HG03439 (cell line): ENCODE results near the gene CA6.
"Not testable (repeated sequence)": the region's sequence is repeated elsewhere in the genome, so short reads cannot be mapped to it uniquely, and the experiment has no call there.

Source experiments
- ATAC-seq: cut with Tn5 transposase; IDR thresholded peaks from one replicate; pipeline ENCODE4 v1.9.1; 2021; ENCODE audit warnings: mild to moderate bottlenecking, moderate library complexity; ENCODE audit not compliant: unreplicated experiment

The CA6 gene

GRCh38 chr1:8926707-8927694, 18.7 kb upstream of the CA6 start:
- no peak for ATAC-seq

- no peak for ATAC-seq
Measured at GRCh38 chr1:8930116-8930515, 15.6 kb upstream of the CA6 start.

GRCh38 chr1:8937051-8937450, 8.6 kb upstream of the CA6 start:
- ATAC-seq: not testable (repeated sequence)

GRCh38 chr1:8937701-8938100, 8.0 kb upstream of the CA6 start:
- no peak for ATAC-seq

GRCh38 chr1:8938232-8938999, 7.3 kb upstream of the CA6 start:
- no peak for ATAC-seq

- ATAC-seq: no peak
Measured at GRCh38 chr1:8939000-8939265, 6.7 kb upstream of the CA6 start.

- ATAC-seq: no peak
Measured at GRCh38 chr1:8939362-8939995, 6.2 kb upstream of the CA6 start.

- no peak for ATAC-seq
Measured at GRCh38 chr1:8941906-8942305, 3.8 kb upstream of the CA6 start.

GRCh38 chr1:8943498-8944405, 1.9 kb upstream of the CA6 start:
- ATAC-seq: no peak

GRCh38 chr1:8947127-8947691, 1.5 kb downstream of the CA6 start:
- no peak for ATAC-seq

- ATAC-seq: no peak
Measured at GRCh38 chr1:8950309-8950708, 4.6 kb downstream of the CA6 start.

- no peak for ATAC-seq
Measured at GRCh38 chr1:8951231-8951630, 5.6 kb downstream of the CA6 start.

GRCh38 chr1:8955406-8955805, 9.7 kb downstream of the CA6 start:
- ATAC-seq: no peak

- ATAC-seq: no peak
Measured at GRCh38 chr1:8956461-8957349, 11.0 kb downstream of the CA6 start.

- no peak for ATAC-seq
Measured at GRCh38 chr1:8962812-8963530, 17.3 kb downstream of the CA6 start.

GRCh38 chr1:8963963-8964362, 18.3 kb downstream of the CA6 start:
- no peak for ATAC-seq

GRCh38 chr1:8965121-8965820, 19.6 kb downstream of the CA6 start:
- ATAC-seq: no peak

GRCh38 chr1:8966606-8967005, 20.9 kb downstream of the CA6 start:
- no peak for ATAC-seq
